ENCODE results near the gene ANO7. TPM values are rescaled to one million over a fixed set of nuclear protein-coding genes. Genes with fewer than 3 reads are reported as not detected.

ANO7 gene
- total RNA-seq, 1 experiment from 2014 or later = 5.2 TPM

DNA sequence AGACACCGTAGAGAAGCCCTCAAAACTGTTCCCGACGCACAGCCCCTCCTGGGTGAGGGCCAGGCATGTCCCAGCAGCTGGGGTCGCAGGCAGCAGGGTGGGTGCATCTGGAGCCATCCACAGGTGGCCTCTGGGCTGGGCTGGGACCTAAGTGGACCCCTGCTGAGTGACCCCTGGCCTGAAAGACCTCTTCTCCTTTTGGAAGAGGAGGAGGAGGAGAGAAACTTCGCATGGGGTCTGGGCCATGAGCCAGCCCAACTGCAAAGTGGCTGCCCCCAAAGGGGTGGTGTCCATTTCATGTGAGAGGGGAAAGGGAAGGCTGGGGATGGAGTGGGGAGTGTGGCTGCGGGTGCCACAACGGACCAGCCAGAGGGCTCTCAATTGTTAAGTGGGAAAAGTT, 25.1 kb downstream of the ANO7 start:
- peaks cover 12% of the 10 kb centered on the region for H3K23me2 ChIP-seq (ENCODE audit: insufficient read length, low read depth, low read length, poor library complexity, severe bottlenecking)
- Mint-ChIP-seq H3K4me1 (peaks cover 20 to 25% of the 10 kb centered on the region in 2 experiments), H3K27ac (no peak overlapping the region), H3K27me3 (ENCODE audit: low read depth) (peaks cover 10% of the 10 kb centered on the region), H3K36me3 (ENCODE audit: insufficient read depth in 1 of 3, low read depth in 3 of 3) (no peaks in the 10 kb centered on the region), H3K9me3 (no peaks in the 10 kb centered on the region), H3K4me3 (no peak overlapping the region; a peak in 2 of 5 replicates)
- no peak overlapping the region for H3K4ac ChIP-seq (ENCODE audit: low read depth, low read length)
- no peak overlapping the region for H3K27ac ChIP-seq (ENCODE audit: insufficient read length, low read depth, low read length)
- H4K8ac ChIP-seq (replicated peaks; ENCODE audit: insufficient read length, low read depth, low read length) = no peak overlapping the region
- no peak for DNase-seq
- H3K14ac ChIP-seq (ENCODE audit: insufficient read depth, low read length) = no peak overlapping the region
- TF ChIP-seq, protein P1, sequence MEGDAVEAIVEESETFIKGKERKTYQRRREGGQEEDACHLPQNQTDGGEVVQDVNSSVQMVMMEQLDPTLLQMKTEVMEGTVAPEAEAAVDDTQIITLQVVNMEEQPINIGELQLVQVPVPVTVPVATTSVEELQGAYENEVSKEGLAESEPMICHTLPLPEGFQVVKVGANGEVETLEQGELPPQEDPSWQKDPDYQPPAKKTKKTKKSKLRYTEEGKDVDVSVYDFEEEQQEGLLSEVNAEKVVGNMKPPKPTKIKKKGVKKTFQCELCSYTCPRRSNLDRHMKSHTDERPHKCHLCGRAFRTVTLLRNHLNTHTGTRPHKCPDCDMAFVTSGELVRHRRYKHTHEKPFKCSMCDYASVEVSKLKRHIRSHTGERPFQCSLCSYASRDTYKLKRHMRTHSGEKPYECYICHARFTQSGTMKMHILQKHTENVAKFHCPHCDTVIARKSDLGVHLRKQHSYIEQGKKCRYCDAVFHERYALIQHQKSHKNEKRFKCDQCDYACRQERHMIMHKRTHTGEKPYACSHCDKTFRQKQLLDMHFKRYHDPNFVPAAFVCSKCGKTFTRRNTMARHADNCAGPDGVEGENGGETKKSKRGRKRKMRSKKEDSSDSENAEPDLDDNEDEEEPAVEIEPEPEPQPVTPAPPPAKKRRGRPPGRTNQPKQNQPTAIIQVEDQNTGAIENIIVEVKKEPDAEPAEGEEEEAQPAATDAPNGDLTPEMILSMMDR (conservative IDR thresholded peaks at IDR 0.05) = no peak
- no peak overlapping the region for H2BK20ac ChIP-seq (ENCODE audit: low read depth, low read length, poor library complexity, severe bottlenecking)
- no peak overlapping the region for H2BK12ac ChIP-seq (ENCODE audit: insufficient read length, low read depth, low read length)
- peaks cover 2% of the 10 kb centered on the region for H4K20me1 ChIP-seq (ENCODE audit: control insufficient read depth, insufficient read depth, insufficient read length)
- H3K9ac ChIP-seq (ENCODE audit: extremely low read depth, insufficient read length, low read length) = no peak overlapping the region
- no peak overlapping the region for H3K56ac ChIP-seq (ENCODE audit: insufficient read length, low read depth, low read length)
- no peak overlapping the region for H3K23ac ChIP-seq (ENCODE audit: insufficient read length, low read depth, low read length)
- no peak overlapping the region for H4K5ac ChIP-seq (ENCODE audit: insufficient read length, low read depth, low read length)
- H3K79me2 ChIP-seq (ENCODE audit: insufficient read depth, low read length) = no peaks in the 10 kb centered on the region
- no peak overlapping the region for H4K91ac ChIP-seq (ENCODE audit: insufficient read length, low read depth, low read length)
- H3K4me1 ChIP-seq (ENCODE audit: insufficient read depth, low read length) = peaks cover 4% of the 10 kb centered on the region; the same call in 1 of the 2 replicates
- H3K27me3 ChIP-seq (ENCODE audit: insufficient read depth, low read length) = no peaks in the 10 kb centered on the region
- no peak overlapping the region for H2AK5ac ChIP-seq (ENCODE audit: insufficient read length, low read length)
- no peak overlapping the region for H3K18ac ChIP-seq (ENCODE audit: insufficient read length, low read depth, low read length)
- H2AFZ ChIP-seq (ENCODE audit: low read length) = no peak overlapping the region
- no peaks in the 10 kb centered on the region for H3K9me3 ChIP-seq (ENCODE audit: control insufficient read depth, low read depth, low read length)
- no peak overlapping the region for H3K4me2 ChIP-seq (ENCODE audit: insufficient read depth, insufficient read length, low read length)
- H3T11ph ChIP-seq (ENCODE audit: low read length) = no peak overlapping the region
- no CpG with 5 or more reads among the region's 7 CpGs for WGBS (ENCODE audit: extremely low coverage, insufficient read length, low lambda C conversion rate)
- H2BK120ac ChIP-seq (ENCODE audit: low read depth, low read length, poor library complexity, severe bottlenecking) = no peak overlapping the region
- H2BK15ac ChIP-seq (ENCODE audit: low read depth, low read length) = no peak overlapping the region
- H3K79me1 ChIP-seq (ENCODE audit: insufficient read depth, low read depth, low read length, poor library complexity, severe bottlenecking) = no peaks in the 10 kb centered on the region
- no peak overlapping the region for H2BK5ac ChIP-seq (ENCODE audit: insufficient read length, low read length)
